LNCAP (cell line): ENCODE data around the gene MICAL2.

ENCODE experiments used
- CTCF ChIP-seq: fragments of 450-650 bp; IDR thresholded peaks from 2 replicates; pipeline ENCODE4 v1.5.1; 2017; ENCODE audit warnings: mild to moderate bottlenecking

The MICAL2 gene

GRCh38 chr11:12267921-12268320 lies 157.5 kb downstream of the MICAL2 start:
- TF ChIP-seq CTCF, result no peak

GRCh38 chr11:12269104-12269441 lies 158.7 kb downstream of the MICAL2 start:
- no peak for TF ChIP-seq CTCF

- TF ChIP-seq CTCF, result no peak
Measured at GRCh38 chr11:12269446-12270214, 159.2 kb downstream of the MICAL2 start.

GRCh38 chr11:12270215-12270797 lies 159.9 kb downstream of the MICAL2 start:
- TF ChIP-seq CTCF, result no peak

- no peak for TF ChIP-seq CTCF
Measured at GRCh38 chr11:12270817-12271216, 160.4 kb downstream of the MICAL2 start.

- TF ChIP-seq CTCF, result no peak
Measured at GRCh38 chr11:12271241-12271640, 160.9 kb downstream of the MICAL2 start.

- no peak for TF ChIP-seq CTCF
Measured at GRCh38 chr11:12271826-12272366, 161.5 kb downstream of the MICAL2 start.
